GM19328 (cell line): ENCODE measurements around the gene C1orf21.

ENCODE experiments used
- ATAC-seq: cut with Tn5 transposase; IDR thresholded peaks from one replicate; pipeline ENCODE4 v1.9.1; 2021; ENCODE audit warnings: mild to moderate bottlenecking, moderate library complexity; ENCODE audit not compliant: unreplicated experiment

Gene C1orf21

GRCh38 chr1:184442260-184442659, 55.4 kb downstream of the C1orf21 start:
- ATAC-seq = no peak

GRCh38 chr1:184443201-184443600, 56.4 kb downstream of the C1orf21 start:
- ATAC-seq = no peak

- no peak for ATAC-seq
Measured at GRCh38 chr1:184443624-184444023, 56.8 kb downstream of the C1orf21 start.

GRCh38 chr1:184445997-184446396, 59.2 kb downstream of the C1orf21 start:
- no peak for ATAC-seq

- no peak for ATAC-seq
Measured at GRCh38 chr1:184447651-184448185, 60.9 kb downstream of the C1orf21 start.

GRCh38 chr1:184449916-184450315, 63.1 kb downstream of the C1orf21 start:
- ATAC-seq = no peak

GRCh38 chr1:184455786-184456185, 69.0 kb downstream of the C1orf21 start:
- no peak for ATAC-seq

- no peak for ATAC-seq
Measured at GRCh38 chr1:184456189-184456588, 69.4 kb downstream of the C1orf21 start.

GRCh38 chr1:184457500-184457899, 70.7 kb downstream of the C1orf21 start:
- ATAC-seq = no peak

- no peak for ATAC-seq
Measured at GRCh38 chr1:184461321-184461720, 74.5 kb downstream of the C1orf21 start.

GRCh38 chr1:184462155-184462554, 75.3 kb downstream of the C1orf21 start:
- ATAC-seq = no peak

GRCh38 chr1:184462990-184463389, 76.2 kb downstream of the C1orf21 start:
- ATAC-seq = no peak

GRCh38 chr1:184463680-184464079, 76.9 kb downstream of the C1orf21 start:
- ATAC-seq = no peak

GRCh38 chr1:184464757-184465156, 77.9 kb downstream of the C1orf21 start:
- no peak for ATAC-seq

- ATAC-seq = no peak
Measured at GRCh38 chr1:184465489-184466146, 78.8 kb downstream of the C1orf21 start.

GRCh38 chr1:184467295-184467694, 80.5 kb downstream of the C1orf21 start:
- ATAC-seq = no peak

- no peak for ATAC-seq
Measured at GRCh38 chr1:184469396-184469795, 82.6 kb downstream of the C1orf21 start.

- ATAC-seq = no peak
Measured at GRCh38 chr1:184471686-184472085, 84.9 kb downstream of the C1orf21 start.

GRCh38 chr1:184472136-184472535, 85.3 kb downstream of the C1orf21 start:
- ATAC-seq = no peak

- no peak for ATAC-seq
Measured at GRCh38 chr1:184473176-184473966, 86.5 kb downstream of the C1orf21 start.

GRCh38 chr1:184476187-184476586, 89.4 kb downstream of the C1orf21 start:
- no peak for ATAC-seq
